ENCODE data around the gene CAMK1D. TPM values are rescaled to one million over a fixed set of nuclear protein-coding genes. Genes with fewer than 3 reads are reported as not detected.

CAMK1D gene
- polyA plus RNA-seq, 3 donors = 2.2 to 9.7 (median 8.4) TPM

DNA sequence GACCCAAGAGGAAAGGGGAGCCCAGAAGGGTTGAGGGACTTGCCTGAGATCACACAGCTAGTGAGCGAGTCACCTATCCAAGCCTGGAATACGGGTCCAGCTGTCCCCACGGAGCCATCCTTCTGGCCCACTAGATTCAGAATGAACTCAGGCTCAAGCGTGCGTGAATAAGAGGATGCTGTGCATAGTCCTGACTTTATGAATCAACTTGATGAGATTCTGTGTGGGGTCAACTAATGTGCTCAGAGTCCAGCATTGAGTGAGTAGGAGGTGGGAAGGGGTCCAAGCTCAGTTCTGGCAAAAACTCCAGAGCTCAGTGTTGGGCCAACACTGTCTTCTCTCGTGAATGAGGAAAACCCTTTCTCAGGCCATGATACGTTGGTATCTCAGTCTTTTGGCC, 41.4 kb downstream of the CAMK1D start:
- H3K27ac ChIP-seq (ENCODE audit: low read depth, low read length) = no peak overlapping the region
- 60 to 68% (median 67%) methylated on average over 7 of the region's 7 CpGs for WGBS, 3 donors

DNA sequence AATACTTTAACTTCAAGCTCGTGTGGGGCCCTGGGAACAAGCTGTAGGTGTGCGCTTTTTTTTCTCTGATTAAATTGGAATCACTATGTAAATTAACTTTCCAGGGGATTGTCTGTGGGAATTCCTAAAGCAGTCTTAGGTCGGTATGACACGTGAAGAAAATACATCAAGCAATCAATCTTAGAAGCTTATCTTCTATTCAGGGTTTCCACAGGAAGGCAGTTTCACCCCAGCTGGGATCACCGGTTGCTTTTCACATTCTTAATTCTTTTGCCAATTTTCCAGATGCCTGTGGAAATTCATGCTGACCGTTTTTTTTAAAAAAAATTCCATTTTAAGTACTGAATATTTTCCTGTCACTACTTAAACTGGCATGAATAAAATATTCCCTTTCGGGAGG, 41.9 kb downstream of the CAMK1D start:
- H3K27ac ChIP-seq (ENCODE audit: low read depth, low read length) = no peak overlapping the region
- WGBS, 3 donors = 15 to 23% (median 22%) methylated on average over 7 of the region's 7 CpGs

DNA sequence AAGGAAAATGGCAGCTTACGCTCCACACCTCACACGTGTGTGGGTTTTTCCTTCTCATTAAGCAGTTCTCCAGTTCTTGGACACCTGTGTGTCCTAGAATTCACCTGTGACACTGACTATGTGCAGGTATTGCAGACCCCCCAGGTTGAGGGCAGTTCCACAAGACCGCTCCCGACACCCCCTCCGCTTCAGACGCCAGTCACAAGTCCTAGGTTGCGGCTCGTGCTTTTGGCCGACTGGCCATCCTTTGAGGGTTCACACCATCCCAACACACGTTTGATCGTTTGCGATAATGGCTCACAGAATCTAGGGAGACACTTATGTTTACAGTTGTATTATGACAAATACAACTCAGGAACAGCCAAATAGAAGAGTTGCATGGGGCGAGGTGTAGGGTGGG, 44.5 kb downstream of the CAMK1D start:
- no peak overlapping the region for H3K27ac ChIP-seq (ENCODE audit: low read depth, low read length)
- 98 to 99% (median 98%) methylated on average over 13 of the region's 13 CpGs for WGBS, 3 donors

DNA sequence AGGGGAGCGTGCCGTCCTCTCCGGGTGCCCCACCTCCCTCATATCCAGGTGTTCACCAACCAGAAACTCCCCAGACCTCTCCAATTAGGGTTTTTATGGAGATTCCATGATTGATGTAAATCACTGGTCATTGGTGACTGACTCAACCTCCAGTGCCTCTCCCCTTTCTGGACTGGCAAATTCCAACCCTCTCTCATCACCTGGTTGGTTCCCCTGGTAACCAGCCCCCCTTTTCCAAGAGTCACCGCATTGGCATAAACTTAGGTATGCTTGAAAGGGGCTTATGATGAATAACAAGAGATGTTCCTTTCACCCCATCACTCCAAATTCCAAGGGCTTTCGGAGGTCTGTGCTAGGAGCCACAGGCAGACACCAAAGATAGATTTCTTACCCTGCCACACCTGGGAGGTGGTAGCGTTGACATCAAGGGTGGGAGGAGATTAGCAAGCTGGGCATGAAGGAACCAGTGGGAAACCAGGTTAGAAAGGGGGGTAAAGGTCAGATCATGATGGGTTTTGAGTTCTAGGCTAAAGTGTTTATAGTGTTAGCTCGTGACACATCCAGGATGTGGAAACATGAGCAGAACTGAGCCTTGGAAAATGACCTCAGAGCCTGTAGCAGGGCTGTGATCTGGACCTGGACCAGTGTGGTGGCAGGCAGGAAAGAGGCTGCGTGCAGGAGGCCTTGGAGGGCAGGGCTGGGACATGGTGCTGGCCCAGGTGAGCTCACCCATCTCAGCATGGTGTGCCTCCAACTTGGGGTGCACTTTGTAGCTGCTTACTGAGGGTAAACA, 45.1 kb downstream of the CAMK1D start:
- 79 to 85% (median 83%) methylated on average over 8 of the region's 8 CpGs for WGBS, 3 donors
- no peak overlapping the region for H3K27ac ChIP-seq (ENCODE audit: low read depth, low read length)

DNA sequence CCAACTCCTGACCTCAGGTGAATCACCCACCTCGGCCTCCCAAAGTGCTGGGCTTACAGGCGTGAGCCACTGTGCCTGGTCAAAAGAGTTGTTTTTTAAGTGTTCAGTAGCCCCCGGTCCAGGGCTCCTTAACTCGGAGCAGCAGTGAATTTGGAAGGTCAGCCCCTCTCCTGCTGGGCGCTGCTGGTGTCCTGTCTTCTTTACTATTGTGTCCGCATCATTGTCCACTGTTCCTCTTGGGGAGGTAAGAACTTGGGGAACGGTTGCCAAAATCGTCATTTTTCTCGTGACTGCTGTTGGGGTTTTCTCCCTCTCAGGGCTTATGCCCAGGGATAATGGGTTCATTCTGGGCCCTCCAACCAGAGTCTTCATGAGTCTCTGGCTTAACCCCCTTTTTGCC, 46.7 kb downstream of the CAMK1D start:
- WGBS, 3 donors = 90 to 98% (median 95%) methylated on average over 9 of the region's 9 CpGs
- H3K27ac ChIP-seq (ENCODE audit: low read depth, low read length) = no peak overlapping the region

DNA sequence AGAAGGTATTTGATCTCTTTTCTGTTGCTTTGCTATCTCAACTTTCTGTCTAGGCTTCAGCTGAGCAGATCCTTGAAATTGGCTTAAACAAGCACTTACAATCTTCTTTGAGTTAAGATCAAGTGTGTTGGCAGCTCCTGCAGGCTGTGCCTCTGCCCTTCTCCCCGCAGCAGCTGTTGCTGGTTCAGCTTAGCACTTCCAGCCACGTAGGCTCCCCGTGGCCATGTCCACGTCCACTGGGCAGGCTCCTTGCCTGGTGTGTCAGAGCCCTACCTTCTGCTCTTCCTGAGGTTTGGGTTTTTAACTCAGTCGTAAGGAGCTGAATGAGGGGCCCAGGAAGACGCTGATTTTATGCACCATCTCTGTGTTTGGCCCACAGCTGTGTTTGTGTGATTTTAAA, 47.2 kb downstream of the CAMK1D start:
- 39 to 85% (median 79%) methylated on average over 6 of the region's 6 CpGs for WGBS, 3 donors
- no peak overlapping the region for H3K27ac ChIP-seq (ENCODE audit: low read depth, low read length)

DNA sequence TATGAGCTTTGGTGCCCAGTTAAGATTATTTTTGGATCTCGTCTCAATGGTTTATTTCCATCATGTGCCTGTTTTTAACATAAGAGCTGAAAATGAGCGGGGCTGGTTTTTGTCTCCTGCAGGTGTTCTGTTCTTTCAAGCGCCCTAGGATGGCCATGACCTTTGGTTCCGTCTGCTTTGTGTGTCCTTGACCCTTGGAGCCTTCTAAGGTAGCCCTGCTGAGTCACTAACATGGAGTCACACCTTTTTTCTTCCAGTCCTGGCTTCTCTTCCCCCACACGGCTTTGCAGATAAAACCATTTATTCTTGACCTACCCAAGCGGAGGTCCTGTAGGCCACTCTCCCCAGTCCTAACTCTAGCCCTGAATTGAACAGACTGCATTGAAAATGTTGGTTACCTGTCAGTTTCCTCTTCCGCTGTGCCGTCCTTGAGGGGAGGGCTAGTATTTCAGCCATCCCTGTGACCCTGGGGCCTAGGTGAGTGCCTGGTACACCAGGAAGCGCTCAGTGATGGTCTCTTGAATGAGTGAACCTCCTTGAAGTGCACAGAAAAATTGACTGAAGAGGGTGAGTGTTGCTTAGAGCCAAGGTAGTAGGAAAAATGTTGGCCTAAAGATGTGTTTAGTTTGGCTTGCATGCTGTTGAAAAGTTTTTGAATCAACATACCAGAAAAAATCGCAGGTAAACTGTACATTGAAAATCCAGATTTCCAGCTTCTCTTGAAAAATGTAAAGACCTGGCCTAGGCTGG, 48.0 kb downstream of the CAMK1D start:
- WGBS, 3 donors = 71 to 95% (median 91%) methylated on average over 10 of the region's 10 CpGs
- no peak overlapping the region for H3K27ac ChIP-seq (ENCODE audit: low read depth, low read length)

DNA sequence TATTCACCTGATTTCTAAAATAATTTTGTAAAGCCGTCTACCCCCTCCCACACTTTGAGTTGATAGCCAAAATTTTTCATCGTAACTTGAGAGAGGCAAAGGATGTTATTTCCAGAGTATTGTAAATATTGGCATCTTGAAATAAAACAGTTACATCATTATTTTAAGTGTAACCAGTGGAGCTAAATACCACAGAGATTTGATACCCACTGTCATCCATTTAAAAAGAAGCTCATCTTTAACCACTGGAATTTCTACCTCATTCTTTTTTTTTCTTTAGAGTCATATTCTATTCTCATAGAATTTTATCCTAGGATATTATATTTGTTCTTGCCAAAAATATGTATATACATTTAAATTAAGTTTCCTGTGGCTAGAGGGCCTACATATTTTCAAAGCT, 48.6 kb downstream of the CAMK1D start:
- H3K27ac ChIP-seq (ENCODE audit: low read depth, low read length) = no peak overlapping the region
- WGBS, 3 donors = 66 to 84% (median 82%) methylated on average over 2 of the region's 2 CpGs

DNA sequence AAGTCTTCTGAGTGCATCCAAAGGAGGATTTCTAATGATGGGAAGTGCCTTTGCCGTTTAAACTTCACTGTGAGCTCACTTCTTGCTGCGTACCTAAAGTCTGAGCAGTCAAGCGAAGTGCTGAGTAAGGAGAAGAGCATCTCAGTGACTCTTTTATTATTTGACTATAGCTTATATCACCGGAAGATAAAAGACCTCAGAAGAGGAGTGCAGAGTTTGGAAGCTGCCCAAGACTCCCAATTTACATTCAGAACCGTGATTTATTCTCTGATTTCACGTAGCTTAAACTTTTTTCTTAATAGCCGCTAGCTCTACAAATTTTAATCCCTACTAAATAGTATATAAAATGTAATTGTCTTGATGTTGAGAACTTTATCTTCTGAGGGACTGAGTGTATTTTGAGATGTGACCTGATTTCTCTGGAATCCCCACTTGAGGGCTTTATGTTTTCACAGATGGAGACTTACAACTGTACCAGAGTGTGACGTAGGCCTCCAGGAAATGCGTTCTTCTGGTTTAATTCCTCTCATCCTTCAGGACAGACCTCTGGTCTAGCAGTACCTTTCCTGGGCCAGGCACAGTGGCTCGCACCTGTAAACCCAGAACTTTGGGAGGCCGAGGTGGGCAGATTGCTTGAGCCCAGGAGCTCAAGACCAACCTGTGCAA, 51.1 kb downstream of the CAMK1D start:
- no peak overlapping the region for H3K27ac ChIP-seq (ENCODE audit: low read depth, low read length)

DNA sequence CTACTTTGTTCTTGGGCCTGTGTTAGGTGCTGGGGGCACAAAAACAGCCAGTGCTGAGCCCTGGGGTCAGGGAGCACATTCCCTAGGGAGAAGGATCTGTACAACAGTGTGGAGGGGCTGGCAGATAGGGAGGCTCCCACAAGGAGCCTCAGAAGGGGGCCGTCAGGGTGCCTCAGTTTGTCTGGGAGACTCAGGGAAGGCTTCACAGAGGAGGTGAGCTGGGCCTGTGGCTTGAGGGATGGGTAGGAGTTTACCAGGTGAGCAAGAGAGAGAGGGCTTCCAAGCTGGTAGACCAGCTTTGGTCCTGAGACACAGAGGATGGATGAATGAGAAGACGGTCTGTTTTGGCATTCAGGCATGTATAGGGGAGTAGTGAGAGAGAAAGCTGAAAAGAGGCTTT, 52.1 kb downstream of the CAMK1D start:
- WGBS, 3 donors = 97 to 100% (median 99%) methylated on average over 2 of the region's 2 CpGs

More for the DNA sequence above, 51.1 kb downstream of the CAMK1D start:
- WGBS, 3 donors = 90 to 96% (median 93%) methylated on average over 11 of the region's 11 CpGs

DNA sequence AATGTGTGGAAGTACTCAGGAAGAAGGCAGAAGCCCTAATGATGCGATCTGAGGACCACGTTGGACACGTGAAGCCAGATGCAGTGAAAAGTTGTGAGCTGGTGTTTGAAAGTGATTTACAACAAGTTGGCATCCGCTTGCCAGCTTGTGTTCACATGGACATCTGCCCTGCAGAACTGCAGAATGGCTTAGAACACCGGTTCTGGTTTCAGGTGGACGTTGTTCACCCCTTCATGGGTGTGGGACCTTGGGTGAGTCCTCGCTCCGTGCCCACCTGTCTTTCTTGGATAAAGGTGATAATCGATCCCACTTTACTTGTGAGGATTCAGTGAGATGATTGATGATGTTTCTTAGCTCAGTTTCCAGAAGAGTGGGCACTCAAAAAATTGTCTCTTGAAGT, 53.8 kb downstream of the CAMK1D start:
- no peak overlapping the region for H3K27ac ChIP-seq (ENCODE audit: low read depth, low read length)
- WGBS, 3 donors = 91 to 95% (median 94%) methylated on average over 9 of the region's 9 CpGs

More for the DNA sequence above, 52.1 kb downstream of the CAMK1D start:
- no peak overlapping the region for H3K27ac ChIP-seq (ENCODE audit: low read depth, low read length)

DNA sequence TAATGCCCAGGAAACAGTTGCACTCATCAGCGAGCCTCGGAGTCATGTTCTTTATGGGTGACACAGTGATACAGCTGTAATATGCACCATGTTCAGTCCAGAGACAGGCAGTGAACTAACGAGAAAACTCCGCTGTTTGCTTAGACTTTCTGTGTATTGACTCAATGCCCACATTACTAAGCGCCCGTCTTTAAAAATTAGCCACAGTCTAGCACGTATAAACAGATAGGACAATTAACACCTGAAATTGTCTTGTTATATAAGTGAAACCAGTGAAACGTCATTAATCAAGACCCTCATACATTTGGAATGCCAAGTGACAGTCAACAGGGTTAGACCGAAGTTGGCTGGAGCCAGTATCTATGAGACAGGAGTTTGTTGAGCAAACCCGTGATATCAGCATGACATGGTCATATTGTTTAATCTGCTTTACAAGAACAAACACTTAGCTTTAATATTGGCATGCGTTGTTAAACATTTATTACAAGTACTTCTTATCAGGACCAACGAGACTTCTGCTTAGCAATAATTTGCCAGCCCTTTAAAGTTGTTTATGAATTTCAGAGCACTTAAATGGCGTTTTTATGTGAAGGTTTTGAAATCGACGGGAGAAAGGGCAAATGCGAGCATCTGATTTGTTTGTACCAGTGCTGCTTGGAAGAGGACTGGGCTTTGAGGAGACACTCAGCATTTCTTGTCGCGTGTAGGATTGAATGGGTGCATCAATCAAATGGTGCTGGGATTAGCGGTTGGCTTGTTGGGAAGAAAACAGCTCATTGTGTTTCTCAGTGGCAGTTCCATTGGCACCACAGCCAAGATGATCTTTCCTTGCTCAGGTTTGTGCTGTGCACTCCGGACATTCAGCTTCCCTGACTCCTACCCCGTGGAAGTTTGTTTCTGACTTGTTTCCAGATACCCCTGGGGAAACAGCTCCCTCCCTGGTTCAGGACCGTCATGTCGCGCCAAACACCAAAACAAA, 56.3 kb downstream of the CAMK1D start:
- 36 to 91% (median 85%) methylated on average over 24 of the region's 24 CpGs for WGBS, 3 donors
- no peak overlapping the region for H3K27ac ChIP-seq (ENCODE audit: low read depth, low read length)

DNA sequence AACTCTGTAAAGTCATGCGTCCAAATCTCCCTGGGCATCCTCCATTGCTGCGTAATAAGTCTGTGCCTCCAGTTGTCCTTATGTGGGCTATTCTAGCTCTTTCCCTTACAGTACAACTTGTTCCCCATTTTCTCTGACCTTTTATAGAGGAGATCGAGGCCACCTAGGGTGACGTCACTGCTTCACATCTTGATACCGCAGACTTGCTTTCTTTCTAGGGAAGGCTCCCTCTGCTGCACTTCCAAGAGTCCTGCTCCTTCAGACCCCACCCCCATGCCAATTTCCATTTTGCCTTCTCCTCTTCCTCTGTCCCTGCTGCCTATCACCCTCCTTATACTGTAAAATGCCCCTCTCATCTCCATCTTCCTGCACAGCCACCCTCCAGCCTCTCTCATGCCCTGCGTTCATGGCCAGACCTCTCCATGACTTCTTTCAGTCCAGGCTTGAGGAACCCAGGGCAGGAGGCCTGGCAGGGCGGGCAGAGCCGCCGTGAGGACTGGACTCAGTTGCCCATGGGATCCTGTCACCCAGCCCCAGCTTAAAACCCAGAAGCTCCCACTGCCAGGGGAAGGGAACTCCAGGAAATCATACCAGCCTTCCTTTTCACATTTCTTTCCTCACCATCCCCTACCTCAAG, 57.5 kb downstream of the CAMK1D start:
- WGBS, 3 donors = 89 to 93% (median 92%) methylated on average over 9 of the region's 9 CpGs
- no peak overlapping the region for H3K27ac ChIP-seq (ENCODE audit: low read depth, low read length)

DNA sequence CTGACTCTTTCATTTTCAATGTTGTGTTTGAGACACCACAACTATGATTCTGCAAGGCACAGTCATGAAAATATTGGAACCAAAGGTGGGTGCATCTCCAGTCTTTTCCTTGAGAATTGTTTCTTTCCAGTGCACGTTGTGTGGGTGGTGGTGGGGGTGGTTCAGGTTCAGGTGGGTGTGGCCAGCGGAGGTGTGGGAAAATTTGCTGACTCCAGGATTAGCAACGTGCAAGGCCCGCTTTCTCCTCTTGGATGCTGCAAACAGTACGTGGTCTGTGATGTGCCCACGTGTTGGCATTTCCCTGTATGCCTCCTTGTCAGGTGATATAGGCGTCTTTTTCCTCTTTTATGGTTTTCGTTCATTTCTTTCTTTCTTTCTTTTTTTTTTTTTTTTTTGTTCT, 59.1 kb downstream of the CAMK1D start:
- no peak overlapping the region for H3K27ac ChIP-seq (ENCODE audit: low read depth, low read length)
- WGBS, 3 donors = 95 to 96% (median 95%) methylated on average over 8 of the region's 8 CpGs

DNA sequence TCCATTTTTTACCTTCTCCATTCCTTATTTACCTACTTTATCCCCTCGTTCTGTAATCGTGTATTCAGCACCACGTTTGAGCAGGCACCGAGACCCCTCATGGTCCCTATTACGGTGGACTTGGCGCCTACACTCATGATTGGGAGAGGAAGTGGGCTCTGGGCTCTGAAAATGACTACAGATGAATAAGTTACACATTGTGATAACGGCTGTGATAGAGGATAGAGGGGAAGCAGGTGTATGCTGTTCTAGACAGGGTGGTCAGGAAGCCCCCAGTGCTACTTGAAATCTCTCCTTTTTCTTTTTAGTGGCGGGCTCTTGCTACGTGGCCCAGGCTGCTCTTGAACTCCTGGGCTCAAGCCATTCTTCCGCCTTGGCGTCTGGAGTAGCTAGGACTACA, 59.8 kb downstream of the CAMK1D start:
- 84 to 97% (median 87%) methylated on average over 11 of the region's 11 CpGs for WGBS, 3 donors

DNA sequence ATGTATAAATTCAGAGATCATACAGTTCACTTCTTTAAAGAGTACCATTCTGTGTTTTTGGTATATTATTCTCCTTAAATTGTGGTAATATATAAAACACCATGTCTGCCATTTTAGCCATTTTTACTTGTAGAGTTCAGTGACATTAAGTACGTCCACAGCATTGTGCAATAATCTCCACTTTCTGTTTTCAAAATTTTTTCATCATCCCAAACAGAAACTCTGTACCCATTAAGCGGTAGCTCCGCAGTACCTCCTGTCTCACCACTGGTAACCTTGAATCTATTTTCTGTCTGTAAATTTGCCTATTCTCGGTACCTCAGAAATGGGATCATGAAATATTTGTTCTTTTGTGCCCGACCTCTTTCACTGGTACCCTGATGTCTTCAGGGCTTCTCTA, 60.3 kb downstream of the CAMK1D start:
- no peak overlapping the region for H3K27ac ChIP-seq (ENCODE audit: low read depth, low read length)
- WGBS, 3 donors = 87 to 90% (median 89%) methylated on average over 5 of the region's 5 CpGs

More for the DNA sequence above, 59.8 kb downstream of the CAMK1D start:
- no peak overlapping the region for H3K27ac ChIP-seq (ENCODE audit: low read depth, low read length)

DNA sequence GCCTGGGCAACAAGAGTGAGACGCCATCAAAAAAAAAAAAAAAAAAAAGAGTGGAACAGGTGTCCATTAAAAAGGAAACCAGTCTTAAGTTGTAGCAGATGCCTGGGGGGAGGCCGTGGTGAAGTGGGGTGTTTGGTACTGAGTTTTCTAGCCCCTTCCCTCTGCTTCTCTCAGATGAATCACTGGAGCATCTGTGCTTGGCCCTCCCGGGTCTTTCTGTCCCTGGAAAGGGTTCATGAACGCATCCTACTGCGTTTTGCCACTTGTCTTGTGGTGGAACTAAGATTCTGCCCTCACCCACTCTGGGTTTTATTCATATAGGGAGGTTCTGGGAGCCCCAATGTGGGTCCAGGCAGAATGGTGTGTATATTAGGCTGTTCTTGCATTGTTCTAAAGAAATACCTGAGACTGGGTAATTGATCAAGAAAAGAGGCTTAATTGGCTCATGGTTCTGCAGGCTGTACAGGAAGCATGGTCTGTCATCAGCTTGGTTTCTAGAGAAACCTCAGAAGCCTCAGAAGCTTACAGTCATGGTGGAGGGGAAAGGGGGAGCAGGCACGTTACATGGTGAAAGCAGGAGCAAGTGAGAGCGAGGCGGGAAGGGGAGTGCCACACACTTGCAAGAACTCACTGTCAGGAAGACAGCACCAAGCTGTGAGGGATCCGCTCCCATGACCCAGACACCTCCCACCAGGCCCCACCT, 63.5 kb downstream of the CAMK1D start:
- 80 to 96% (median 88%) methylated on average over 9 of the region's 9 CpGs for WGBS, 3 donors
- no peak overlapping the region for H3K27ac ChIP-seq (ENCODE audit: low read depth, low read length)
